GM12864 (cell line): ENCODE data around the gene ZDHHC5.

Experiments
- DNase-seq: peaks from one replicate; pipeline ENCODE4 v3.0.0-alpha.2; 2011; ENCODE audit warnings: low read depth
- H3K4me3 ChIP-seq: 2 replicates; pipeline ENCODE4 v1.5.1; 2011; ENCODE audit warnings: mild to moderate bottlenecking, low read depth, low read length, control low read depth
- TF ChIP-seq, protein P1 (sequence below): IDR thresholded peaks from 2 replicates; pipeline ENCODE4 v1.5.1; 2011; ENCODE audit warnings: low read depth, mild to moderate bottlenecking, moderate library complexity, low read length, control low read depth, inconsistent platforms; ENCODE audit errors: missing control alignments

The ZDHHC5 gene

GRCh38 chr11:57667736-57668433 is at the start of gene ZDHHC5:
Gene ZDHHC5, plus strand, starts transcription at chr11:57668114. Its CDS starts 4,977 bp downstream, at chr11:57673091.
- peak within 1 kb of the TSS; percentile 97 for H3K4me3 ChIP-seq
- TF ChIP-seq, protein P1, sequence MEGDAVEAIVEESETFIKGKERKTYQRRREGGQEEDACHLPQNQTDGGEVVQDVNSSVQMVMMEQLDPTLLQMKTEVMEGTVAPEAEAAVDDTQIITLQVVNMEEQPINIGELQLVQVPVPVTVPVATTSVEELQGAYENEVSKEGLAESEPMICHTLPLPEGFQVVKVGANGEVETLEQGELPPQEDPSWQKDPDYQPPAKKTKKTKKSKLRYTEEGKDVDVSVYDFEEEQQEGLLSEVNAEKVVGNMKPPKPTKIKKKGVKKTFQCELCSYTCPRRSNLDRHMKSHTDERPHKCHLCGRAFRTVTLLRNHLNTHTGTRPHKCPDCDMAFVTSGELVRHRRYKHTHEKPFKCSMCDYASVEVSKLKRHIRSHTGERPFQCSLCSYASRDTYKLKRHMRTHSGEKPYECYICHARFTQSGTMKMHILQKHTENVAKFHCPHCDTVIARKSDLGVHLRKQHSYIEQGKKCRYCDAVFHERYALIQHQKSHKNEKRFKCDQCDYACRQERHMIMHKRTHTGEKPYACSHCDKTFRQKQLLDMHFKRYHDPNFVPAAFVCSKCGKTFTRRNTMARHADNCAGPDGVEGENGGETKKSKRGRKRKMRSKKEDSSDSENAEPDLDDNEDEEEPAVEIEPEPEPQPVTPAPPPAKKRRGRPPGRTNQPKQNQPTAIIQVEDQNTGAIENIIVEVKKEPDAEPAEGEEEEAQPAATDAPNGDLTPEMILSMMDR: peak; percentile 40
- peak; percentile 99 for DNase-seq

- TF ChIP-seq, protein P1: no peak
- DNase-seq: no peak
- no peak overlapping the region for H3K4me3 ChIP-seq
Measured at GRCh38 chr11:57618438-57618837, 49.5 kb upstream of the ZDHHC5 start.

DNA sequence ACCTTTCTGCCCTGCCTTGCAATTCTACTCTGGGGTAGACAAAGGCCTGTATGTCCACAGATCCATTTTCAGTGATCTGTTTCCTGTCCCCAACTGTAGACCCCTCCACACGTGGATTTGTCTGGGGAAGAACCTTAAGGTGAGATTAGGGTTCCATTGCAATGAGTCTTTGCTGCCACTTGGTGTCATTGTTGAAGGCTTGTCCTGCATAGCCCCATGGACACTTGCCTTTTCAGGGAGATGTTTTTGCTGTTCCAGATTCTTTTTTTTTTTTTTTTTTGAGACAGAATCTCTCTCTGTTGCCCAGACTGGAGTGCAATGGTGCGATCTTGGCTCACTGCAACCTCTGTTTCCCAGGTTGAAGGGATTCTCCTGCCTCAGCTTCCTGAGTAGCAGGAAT is 48.6 kb upstream of the ZDHHC5 start:
- H3K4me3 ChIP-seq: no peak overlapping the region
- TF ChIP-seq, protein P1: peak; percentile 36
- no peak for DNase-seq

DNA sequence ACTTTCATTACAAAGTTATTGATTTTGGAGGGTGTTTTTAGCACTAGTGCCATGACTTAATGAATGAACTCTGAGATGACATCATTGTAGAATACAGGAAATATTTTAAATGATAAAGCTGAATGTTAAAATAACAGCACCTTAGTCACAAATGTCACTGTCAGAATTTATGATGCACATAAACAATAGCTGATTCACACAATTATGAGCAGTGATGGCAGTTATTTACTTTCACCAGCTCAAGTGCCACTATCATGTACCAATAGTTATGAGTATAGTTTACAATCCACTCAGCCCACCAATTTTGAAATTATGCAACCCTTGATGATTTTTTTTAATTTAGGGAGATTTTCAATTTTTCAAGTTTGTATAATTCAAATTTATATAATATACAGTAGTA is 47.4 kb upstream of the ZDHHC5 start:
- H3K4me3 ChIP-seq: no peak overlapping the region
- TF ChIP-seq, protein P1: no peak
- no peak for DNase-seq

- TF ChIP-seq, protein P1: no peak
- no peak overlapping the region for H3K4me3 ChIP-seq
- no peak for DNase-seq
Measured at GRCh38 chr11:57622263-57622662, 45.7 kb upstream of the ZDHHC5 start.

GRCh38 chr11:57624864-57625263 is 43.0 kb upstream of the ZDHHC5 start:
- no peak overlapping the region for H3K4me3 ChIP-seq

More at GRCh38 chr11:57624864-57625263, 43.0 kb upstream of the ZDHHC5 start:
- DNase-seq: no peak
- TF ChIP-seq, protein P1: no peak
